Mucosa of stomach (tissue), 1 donor: ENCODE measurements around the gene CCDC82.
A peak's percentile ranks its signal among the peaks of the same experiment; 100 is the strongest.

ENCODE experiments used
- H3K27me3 ChIP-seq: one replicate; pipeline ENCODE4 v1.7.0; 2013; ENCODE audit warnings: mild to moderate bottlenecking, low read length; ENCODE audit not compliant: control insufficient read depth, insufficient read depth
- H3K36me3 ChIP-seq: one replicate; pipeline ENCODE4 v1.7.0; 2013; ENCODE audit warnings: low read length; ENCODE audit not compliant: control insufficient read depth, insufficient read depth
- H3K4me1 ChIP-seq: one replicate; pipeline ENCODE4 v1.7.0; 2013; ENCODE audit warnings: mild to moderate bottlenecking, low read length; ENCODE audit not compliant: control insufficient read depth, insufficient read depth
- H3K4me3 ChIP-seq: one replicate; pipeline ENCODE4 v1.7.0; 2013; ENCODE audit warnings: low read length
- H3K9ac ChIP-seq: one replicate; pipeline ENCODE4 v1.7.0; 2013; ENCODE audit warnings: mild to moderate bottlenecking, low read length, moderate library complexity
- H3K9me3 ChIP-seq: one replicate; pipeline ENCODE4 v1.7.0; 2013; ENCODE audit warnings: mild to moderate bottlenecking, low read length, moderate library complexity; ENCODE audit not compliant: control insufficient read depth
- donor health status: Pancreatic carcinoma.

The CCDC82 gene

GRCh38 chr11:96310236-96310635 lies 79.5 kb downstream of the CCDC82 start:
- Histone ChIP-seq H3K9ac (no peak overlapping the region), H3K27me3 (no peaks in the 10 kb centered on the region), H3K9me3 (no peaks in the 10 kb centered on the region), H3K4me3 (no peak overlapping the region), H3K4me1 (peaks cover 44% of the 10 kb centered on the region), H3K36me3 (no peaks in the 10 kb centered on the region)

- Histone ChIP-seq H3K9ac (no peak overlapping the region), H3K9me3 (no peaks in the 10 kb centered on the region), H3K36me3 (no peaks in the 10 kb centered on the region), H3K27me3 (no peaks in the 10 kb centered on the region), H3K4me3 (no peak overlapping the region), H3K4me1 (peaks cover 43% of the 10 kb centered on the region)
These were observed 80.1 kb downstream of the CCDC82 start for GRCh38 chr11:96309643-96310017.

GRCh38 chr11:96309016-96309642 lies 80.6 kb downstream of the CCDC82 start:
- H3K9ac ChIP-seq, result no peak overlapping the region
- no peaks in the 10 kb centered on the region for H3K9me3 ChIP-seq
- H3K4me3 ChIP-seq, result no peak overlapping the region
- H3K4me1 ChIP-seq, result peaks cover 38% of the 10 kb centered on the region
- no peaks in the 10 kb centered on the region for H3K27me3 ChIP-seq
- H3K36me3 ChIP-seq, result no peaks in the 10 kb centered on the region

- Histone ChIP-seq H3K4me1 (peaks cover 42% of the 10 kb centered on the region), H3K9ac (peak overlapping the region; percentile 53), H3K27me3 (no peaks in the 10 kb centered on the region), H3K36me3 (no peaks in the 10 kb centered on the region), H3K9me3 (no peaks in the 10 kb centered on the region), H3K4me3 (no peak overlapping the region)
These were observed 82.0 kb downstream of the CCDC82 start for GRCh38 chr11:96307776-96308140.

- H3K4me1 ChIP-seq, result peaks cover 48% of the 10 kb centered on the region
- peak overlapping the region; percentile 14 for H3K4me3 ChIP-seq
- H3K27me3 ChIP-seq, result no peaks in the 10 kb centered on the region
These were observed 82.6 kb downstream of the CCDC82 start for GRCh38 chr11:96306933-96307775.

GRCh38 chr11:96306600-96306932 lies 83.1 kb downstream of the CCDC82 start:
- Histone ChIP-seq H3K4me3 (no peak overlapping the region), H3K9ac (peak overlapping the region; percentile 19), H3K27me3 (no peaks in the 10 kb centered on the region), H3K36me3 (no peaks in the 10 kb centered on the region), H3K9me3 (no peaks in the 10 kb centered on the region), H3K4me1 (peaks cover 48% of the 10 kb centered on the region)

More at GRCh38 chr11:96306933-96307775, 82.6 kb downstream of the CCDC82 start:
- Histone ChIP-seq H3K9ac (peak overlapping the region; percentile 53), H3K9me3 (no peaks in the 10 kb centered on the region), H3K36me3 (no peaks in the 10 kb centered on the region)

- no peak overlapping the region for H3K4me3 ChIP-seq
- H3K9me3 ChIP-seq, result no peaks in the 10 kb centered on the region
- no peaks in the 10 kb centered on the region for H3K27me3 ChIP-seq
- H3K36me3 ChIP-seq, result no peaks in the 10 kb centered on the region
- peak overlapping the region; percentile 19 for H3K9ac ChIP-seq
- peaks cover 45% of the 10 kb centered on the region for H3K4me1 ChIP-seq
These were observed 83.6 kb downstream of the CCDC82 start for GRCh38 chr11:96306071-96306470.

GRCh38 chr11:96303980-96304379 lies 85.7 kb downstream of the CCDC82 start:
- H3K9ac ChIP-seq, result no peak overlapping the region
- no peaks in the 10 kb centered on the region for H3K9me3 ChIP-seq
- no peak overlapping the region for H3K4me3 ChIP-seq
- no peaks in the 10 kb centered on the region for H3K27me3 ChIP-seq
- no peaks in the 10 kb centered on the region for H3K36me3 ChIP-seq
- peaks cover 51% of the 10 kb centered on the region for H3K4me1 ChIP-seq

- Histone ChIP-seq H3K27me3 (no peaks in the 10 kb centered on the region), H3K4me3 (no peak overlapping the region), H3K36me3 (no peaks in the 10 kb centered on the region), H3K9me3 (no peaks in the 10 kb centered on the region), H3K9ac (no peak overlapping the region), H3K4me1 (peaks cover 43% of the 10 kb centered on the region)
These were observed 86.6 kb downstream of the CCDC82 start for GRCh38 chr11:96303064-96303463.
